COR-L47 (cell line): ENCODE data around the gene CLDN15.

Experiments used
- DNase-seq: peaks from one replicate; lab custom pipeline; 2025; lab: John Stamatoyannopoulos, UW

The CLDN15 gene

DNA sequence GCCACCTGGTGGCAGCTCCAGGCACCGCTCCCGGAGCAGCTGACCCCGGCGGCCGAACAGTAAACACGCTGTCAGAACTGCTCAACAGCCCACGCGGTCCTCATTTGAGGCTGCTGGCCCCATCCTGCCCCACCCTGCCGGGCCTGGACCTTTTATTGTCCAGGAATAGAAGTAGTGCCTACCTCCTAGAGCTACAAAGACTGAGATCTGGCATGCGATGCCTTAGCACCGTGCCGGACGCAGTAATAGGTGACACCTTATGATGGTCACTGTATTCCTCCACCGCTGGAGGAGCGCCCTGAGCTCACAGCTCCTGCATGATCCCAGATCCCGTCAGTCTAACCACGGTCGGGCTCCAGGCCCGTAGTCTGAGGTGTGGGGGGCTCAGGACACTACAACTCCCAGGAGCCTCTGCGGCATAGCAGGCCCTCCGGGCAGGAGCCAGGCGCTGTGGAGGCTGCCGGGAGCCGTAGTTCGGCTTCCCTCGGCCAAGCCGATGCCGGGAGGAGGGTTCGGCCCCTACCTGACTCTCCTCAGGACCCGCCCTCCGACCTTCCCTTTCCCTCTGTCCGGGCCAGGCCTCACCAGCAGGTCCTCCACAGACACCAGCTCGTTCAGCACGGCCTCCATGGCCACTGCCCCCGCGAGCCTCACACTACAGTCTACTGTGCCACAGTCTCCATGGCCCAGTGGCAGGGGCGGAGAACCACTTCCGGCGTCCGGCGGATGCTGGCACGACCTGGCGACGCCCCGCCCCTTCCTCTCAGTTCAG lies 7.0 kb upstream of the CLDN15 start, which contains the start of gene FIS1:
TSS of gene FIS1 (minus strand) at position 707 of the 772 bp plus-strand sequence. CDS start at position 630, 77 bp downstream.
- DNase-seq = peak; percentile 96

DNA sequence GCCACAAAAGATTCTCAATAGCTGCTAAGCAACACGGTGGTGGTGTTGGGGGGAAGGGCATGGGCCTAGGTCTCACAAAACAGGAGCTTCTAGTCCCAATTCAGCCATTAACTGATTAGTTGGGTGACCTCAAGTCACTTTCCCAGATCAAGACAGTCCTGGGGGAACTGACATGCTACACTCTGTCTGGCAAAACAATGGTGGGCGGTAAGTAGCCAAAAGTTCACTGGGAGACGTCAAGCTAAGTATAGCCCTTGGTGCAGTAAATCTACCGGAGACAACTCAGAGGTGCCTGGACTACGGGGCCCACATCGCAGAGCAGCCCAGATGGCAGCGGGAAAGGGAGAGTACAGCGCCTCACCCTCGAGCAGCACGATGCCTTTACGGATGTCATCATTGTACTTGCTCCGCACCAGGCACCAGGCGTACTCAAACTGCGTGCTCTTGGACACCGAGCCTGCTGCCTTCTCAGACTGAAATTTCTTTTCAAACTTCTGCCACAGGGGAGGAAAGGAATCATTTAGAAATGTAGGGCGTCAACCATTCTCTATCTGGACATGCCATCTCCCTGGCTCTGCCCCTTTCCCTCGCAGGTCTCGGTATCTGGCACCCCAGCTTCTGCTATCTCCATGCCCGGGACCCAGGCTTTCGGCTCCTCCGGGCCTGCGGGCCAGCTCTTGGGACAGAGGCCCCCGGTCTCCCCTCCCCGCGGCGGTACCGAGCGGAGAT lies 6.2 kb upstream of the CLDN15 start:
- DNase-seq = no peak

DNA sequence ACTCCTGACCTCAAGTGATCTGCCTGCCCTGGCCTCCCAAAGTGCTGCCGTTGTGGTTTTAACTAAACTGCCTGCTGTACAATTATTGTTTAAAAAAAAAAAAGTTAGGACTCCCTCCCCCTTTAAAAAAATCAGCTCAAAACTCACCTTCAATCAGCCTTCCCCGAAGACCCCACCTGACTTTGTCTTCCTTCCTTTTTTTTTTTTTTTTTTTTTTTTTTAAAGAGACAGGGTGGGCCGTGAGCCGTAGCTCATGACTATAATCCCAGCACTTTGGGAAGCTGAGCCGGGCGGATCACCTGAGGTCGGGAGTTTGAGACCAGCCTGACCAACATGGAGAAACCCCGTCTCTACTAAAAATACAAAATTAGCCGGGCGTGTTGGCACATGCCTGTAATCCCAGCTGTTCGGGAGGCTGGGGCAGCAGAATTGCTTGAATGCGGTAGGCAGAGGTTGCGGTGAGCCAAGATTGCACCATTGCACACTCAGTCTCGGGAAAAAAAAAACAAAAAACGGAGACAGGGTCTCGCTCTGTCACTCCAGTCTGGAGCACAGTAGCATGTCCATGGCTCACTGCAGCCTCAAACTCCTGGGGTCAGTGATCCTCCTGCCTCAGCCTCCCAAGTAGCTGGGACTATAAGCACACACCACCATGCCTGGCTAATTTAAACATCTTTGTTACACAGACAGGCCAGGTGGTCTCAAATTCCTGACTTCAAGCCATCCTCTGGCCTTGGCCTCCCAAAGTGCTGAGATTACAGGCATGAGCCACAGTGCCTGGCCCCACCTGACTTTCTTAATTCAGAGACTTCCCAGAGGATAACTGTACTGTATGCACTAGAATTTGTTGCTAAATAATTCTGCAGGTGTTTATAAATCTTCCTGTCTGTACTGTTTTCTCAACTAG lies 4.1 kb upstream of the CLDN15 start:
- no peak for DNase-seq

DNA sequence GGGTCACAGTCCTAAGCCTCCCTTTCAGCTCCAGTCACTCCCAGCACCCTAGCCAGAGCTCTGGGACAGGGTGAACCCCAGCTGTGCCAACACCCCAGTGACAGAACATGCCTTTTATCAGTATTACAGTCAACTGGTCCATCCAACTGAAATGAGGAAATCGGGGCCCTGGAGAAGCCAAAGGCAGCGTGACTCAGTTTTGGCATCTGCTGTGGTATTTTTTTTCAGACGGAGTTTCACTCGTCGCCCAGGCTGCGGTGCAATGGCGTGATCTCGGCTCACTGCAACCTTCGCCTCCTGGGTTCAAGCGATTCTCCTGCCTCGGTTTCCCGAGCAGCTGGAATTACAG lies 3.4 kb upstream of the CLDN15 start:
- DNase-seq = no peak

DNA sequence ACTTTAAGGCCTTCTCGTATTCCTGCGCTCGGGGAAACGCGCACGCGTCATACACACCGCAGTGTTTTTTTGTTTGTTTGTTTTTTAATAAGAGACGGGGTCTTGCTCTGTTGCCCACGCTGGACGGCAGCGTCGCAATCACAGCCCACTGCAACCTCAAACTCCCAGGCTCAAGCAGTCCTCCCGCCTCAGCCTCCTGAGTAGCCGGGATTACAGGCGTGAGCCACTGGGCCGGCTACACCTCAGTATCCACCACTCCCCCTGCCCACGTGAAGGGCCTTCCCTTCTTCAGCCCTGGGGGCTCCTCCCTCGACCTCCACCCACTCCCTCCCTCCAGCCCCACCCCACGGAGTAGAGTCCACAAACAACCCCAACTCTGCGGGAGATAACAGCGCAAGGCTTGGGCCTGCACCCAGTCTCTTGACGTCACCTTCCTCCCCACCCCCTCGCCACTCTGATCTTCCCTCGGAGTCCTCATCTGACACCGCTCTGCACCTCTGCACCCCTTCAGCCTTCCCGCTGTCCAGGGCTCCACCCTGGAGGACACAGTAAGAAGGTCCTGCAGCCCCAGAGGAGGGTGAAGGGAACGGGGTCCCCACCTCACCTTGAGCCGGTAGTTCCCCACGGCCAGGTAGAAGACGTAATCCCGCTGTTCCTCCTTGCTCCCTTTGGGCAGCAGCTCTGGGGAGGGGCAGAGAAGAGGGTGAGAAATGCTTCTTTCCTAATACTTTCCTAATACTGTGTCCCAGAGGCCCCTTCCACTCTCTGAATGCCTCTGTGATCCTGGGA lies 2.8 kb upstream of the CLDN15 start:
- DNase-seq = no peak

DNA sequence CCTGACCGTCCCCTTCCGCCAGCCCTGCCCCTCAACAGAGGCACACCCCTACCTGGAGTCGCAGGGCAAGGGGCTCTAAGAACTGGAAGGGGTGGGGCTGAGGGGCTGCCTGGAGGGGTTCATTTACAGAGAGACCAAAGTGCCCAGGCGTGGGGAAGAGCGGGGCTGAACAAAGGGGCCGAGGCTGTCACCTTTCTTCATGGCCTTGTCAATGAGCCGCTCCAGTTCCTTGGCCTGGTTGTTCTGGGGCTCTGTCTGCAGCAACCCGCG lies 2.3 kb upstream of the CLDN15 start:
- DNase-seq = no peak

DNA sequence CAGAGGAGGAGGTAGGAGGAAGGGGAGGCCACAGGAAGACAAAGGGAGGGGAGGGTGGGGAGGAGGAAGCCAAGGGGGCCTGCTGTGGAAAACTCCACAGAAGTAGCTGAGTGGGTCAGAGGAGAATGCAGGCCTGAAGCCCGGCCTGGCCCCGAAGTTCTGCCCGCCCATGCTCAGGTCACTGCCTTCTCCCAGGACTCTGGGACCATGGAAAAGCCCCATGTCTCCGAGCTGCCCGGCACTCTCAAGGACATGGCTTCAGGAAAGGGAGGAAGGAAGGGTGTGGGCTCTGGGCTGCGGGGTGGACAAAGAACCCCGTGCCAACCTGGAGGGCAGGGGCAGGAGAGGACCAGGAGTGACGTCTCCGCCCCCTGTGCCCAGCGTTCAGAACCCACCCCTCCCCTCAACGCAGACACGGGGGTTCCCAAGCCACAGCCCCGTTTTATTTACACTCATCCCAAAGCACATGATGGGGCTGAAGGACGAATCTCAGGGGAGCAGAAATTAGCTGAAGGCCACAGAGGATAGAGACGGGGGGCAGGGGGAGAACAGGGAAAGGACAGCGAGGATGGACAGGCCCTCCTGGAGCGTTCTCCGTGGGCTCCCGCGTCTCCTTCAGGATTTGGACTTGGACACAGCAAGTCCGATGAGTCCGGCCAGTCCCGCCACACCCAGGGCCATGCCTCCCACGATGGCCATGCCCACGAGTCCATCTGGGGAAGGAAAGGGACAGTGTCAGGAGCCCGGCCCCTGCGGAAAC lies 1.8 kb upstream of the CLDN15 start:
- DNase-seq = no peak

DNA sequence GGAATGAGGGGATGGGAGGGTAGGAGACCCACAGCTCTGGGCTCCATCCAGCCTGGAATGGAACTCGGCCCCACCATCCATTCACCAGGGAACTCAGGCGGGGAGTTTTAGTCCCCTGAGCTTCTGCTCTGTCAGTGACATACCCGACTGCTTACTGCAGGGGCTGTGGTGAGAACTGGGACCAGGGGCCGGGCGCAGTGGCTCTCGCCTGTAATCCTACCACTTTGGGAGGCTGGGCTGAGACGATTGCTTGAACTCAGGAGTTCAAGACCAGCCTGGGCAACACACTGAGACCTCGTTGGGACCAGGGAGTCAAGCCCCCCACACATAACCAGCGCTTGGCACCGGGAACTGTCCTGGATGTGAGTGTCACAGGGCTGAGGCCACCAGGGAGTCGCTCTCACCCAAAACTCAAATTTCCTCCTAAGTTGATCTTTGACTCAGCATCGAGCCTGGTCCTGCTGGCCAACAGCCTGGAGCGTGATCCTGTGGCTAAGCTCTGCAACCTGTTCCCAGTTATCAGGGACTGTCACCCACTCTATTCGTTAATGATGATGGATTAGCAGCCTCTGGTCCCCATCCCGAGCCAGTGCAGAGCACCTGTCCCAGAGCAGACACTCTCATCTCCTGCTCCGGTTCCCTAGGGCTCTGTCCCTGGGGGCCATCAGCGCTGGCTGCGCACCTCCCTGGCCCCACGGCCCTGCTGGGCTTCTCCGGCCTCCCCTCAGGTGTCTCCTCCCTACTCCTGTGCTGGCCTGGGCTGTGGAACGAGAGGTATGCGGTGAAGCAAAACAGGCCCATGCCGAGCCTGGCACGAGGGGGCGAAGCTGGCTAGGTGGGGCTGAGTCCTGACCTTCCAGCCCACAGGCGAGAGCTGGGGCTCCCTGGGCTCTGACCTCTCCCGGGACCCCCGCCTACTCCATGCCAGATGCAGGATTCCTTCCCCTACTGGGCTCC lies 902 bp upstream of the CLDN15 start:
- no peak for DNase-seq

DNA sequence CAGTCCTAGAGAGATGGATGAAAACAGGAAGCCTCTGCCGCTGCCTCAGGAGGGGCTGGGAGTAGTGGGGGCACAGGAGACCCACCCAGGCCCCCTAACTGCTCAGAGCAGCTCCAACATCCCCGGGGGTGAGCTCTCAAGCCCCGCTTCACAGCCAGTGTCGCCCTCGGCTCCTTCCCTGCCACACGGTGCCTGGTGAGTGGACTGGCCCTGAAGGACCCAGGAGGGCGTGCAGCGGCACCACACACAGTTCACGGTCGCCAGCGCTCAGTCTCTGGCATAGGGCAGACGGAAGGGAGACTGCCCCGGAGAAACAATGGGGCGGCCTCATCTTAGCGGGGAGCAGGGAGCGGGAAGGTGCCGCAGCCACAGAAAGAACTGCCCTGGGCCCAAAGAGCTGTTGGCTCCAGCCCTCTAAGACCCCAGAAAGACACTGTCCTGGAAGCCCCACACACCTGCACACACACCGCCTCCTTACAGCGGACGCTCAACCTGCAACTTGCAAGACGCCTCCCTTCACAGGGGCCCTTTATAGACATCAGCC lies 1.2 kb downstream of the CLDN15 start:
- no peak for DNase-seq

DNA sequence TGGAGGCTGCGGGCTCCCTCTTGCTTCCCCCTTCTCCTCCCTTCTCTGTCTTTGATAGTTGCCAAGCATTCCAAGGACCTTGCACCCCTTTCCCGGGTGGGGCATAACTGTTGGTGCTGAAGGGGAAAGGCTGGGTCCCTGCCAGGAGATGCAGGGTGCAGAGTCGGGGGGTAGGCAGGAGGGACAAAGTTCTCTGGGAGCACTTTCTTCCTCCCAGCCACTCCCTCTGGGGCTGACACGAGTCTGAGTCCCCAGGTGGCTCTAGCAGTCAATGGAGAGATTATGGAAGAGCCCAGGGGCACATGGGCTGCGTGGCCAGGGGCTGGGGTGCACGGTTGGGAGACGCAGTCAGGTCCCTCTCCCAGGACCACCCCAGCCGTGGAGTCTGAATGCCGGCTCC lies 2.1 kb downstream of the CLDN15 start:
- no peak for DNase-seq

DNA sequence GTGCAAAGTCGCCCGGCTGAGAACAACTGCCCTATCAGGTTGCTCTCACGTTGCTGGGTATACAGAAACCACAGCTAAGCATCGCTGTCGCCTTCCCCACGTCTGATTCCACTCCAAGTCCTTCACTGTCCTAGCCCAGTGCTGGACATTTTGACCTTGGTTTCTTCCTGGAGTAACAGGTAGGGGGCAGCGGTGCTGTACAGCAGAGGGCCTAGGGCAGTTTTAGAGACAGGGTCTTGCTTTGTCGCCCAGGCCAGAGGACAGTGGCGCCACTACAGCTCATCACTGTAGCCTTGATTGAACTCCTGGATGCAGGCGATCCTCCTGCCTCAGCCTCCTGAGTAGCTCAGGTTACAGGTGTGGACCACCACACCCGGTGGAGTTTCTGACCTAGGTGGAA lies 2.6 kb downstream of the CLDN15 start:
- no peak for DNase-seq

DNA sequence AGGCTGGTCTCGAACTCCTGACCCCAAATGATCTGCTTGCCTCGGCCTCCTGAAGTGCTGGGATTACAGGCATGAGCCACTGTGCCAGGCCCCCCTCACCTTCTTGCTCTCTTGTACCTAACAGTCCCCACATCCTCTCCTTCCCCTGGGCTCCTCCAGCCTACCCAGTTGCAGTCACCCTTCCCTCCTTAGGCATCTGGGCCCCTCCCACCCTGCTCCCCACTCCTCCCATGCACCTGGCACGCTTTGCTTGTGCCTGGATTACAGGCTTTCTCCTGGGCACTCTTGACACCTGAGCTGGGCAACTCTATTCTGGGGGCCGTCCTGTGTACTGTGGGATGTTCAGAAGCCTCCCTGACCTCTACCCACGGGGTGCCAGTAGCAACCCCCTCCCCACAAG lies 3.0 kb downstream of the CLDN15 start:
- no peak for DNase-seq

DNA sequence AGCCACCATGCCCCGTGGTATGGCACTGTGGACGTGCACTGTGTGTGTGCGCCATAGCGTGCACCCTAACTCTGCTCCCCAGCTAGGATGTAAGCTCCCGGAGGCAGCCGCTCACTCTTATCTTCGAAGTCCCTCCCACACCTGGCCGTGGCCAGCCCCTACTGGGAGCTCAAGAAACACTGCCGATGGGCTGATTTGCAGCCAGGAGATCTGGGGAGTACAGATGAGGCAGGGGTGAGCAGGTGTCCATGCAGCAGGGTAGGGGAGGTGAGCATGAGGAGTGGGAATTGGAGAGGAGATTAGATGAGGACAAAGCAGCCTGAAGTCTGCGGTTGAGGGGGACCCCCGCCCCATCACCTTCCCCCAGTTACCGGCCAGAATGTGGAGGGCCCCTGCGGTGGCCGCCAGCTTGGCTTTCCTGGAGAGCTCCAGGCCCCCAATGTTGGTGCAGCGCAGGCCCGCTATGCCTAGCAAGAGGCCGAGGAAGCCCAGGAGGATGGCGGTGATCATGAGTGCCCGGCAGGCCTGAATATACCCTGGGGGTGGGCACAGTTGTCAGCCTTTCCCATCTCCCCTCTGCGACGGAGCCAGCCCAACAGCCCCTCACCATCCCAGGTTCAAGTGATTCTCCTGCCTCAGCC lies 3.6 kb downstream of the CLDN15 start:
- DNase-seq = no peak

DNA sequence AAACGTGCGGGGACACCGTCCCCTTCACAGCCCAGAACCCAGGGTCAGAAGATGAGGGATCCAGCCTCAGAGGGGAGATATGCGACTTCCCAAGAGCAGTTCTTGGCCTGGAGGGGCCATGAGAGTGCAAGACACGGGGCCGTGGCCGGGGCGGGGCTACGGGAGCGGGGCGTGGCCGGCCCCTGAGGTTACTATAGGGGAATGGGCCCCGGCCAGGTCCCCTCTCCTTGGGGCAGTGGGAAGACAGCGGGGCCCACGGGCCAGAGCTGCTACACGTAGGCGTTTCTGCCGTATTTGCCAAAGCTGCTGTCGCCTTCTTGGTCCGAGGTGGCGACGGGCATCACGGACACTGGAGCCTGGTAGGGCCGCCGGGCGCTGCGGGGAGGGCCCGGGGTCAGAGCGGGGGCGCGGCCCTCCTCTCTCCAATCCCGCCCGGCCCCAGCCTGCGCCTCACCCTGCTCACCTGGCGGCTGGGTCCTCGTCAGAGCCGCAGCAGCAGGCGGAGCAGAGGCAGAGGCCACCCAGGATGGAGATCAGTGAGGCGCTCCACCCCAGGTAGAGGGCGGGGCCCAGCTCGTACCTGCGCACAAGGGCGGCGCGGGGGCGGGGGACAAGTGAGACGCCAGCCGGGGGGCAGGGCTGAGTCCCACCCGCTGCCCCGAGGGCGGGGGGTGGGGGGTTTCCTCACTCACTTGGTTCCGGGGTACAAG lies 5.3 kb downstream of the CLDN15 start:
- DNase-seq = peak; percentile 40

DNA sequence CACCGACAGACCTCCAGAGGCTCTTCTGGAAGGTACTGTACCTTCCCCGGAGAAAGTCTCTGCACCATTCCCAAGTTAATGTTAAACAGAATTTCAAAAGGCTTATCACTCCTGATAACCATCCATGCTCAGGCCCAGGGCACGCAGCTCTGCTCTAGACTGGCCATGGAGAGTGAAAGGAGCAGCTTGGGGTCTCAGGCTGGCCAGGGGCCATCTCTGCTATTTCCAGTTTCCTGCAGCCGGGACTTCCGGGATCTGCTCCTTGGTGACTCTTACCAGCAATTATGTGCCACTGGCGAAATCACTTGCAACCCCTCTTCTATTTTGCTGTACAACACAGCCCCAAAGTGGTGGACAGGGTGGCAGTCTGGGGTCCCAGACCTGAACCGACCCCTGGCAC lies 6.0 kb downstream of the CLDN15 start:
- DNase-seq = no peak

DNA sequence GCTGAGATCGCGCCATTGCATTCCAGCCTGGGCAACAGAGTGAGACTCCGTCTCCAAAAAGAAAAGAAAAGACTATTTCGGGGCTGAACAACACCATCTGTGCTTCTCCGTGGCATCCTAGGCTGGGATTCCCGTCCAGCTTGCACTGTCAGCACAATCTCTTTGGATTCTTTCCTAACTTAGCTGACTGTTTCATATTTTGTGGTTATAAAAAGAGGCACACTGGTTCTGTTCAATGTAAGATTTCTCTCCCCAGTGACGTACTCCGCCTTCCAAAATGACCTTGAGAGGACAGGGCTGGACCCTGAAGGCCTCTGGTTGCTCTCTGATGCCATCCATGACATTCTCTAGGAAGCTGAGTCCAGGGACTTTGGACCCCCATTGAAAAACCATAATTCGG lies 10.9 kb downstream of the CLDN15 start:
- DNase-seq = no peak

DNA sequence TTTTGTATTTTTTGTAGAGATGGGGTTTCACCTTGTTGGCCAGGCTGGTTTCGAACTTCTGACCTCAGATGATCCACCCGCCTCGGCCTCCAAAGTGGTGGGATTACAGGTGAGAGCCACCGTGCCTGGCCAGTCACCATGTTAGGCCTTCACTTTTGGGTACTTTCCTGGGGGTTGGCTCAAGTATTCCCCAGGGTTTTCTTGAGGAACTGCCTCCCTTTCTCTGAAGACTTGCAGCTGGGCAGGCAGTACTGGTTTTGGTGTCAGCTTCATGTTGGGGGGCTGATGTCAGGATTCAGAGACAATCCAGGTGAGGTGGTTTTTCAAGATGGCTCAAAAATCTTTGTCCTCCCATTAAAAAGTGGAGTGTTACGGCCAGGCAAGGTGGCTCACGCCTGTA lies 12.0 kb downstream of the CLDN15 start:
- DNase-seq = no peak

DNA sequence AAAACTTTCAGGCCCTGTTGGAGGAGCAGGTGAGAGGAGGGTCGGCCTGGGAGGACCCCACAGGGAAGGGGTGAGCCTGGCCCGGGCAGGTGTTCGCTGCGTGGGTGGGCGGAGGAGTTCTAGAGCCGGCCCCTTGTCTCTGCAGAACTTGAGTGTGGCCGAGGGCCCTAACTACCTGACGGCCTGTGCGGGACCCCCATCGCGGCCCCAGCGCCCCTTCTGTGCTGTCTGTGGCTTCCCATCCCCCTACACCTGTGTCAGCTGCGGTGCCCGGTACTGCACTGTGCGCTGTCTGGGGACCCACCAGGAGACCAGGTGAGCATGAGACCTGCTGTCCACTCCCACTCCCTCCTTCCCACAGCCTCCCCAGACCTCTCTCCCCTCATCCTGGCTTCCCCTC lies 14.1 kb downstream of the CLDN15 start:
- no peak for DNase-seq
